Lower leg skin (tissue), 4 donors: ENCODE data around the gene MSH3. TPM values are rescaled to one million over a fixed set of nuclear protein-coding genes. Genes with fewer than 3 reads are reported as not detected.

Source experiments
- DNase-seq, 2 donors: peaks; one replicate each; pipeline ENCODE4 v3.0.0-alpha.2; 2019; ENCODE audit warnings: low spot score in 2 of 2
- H3K4me3 ChIP-seq: fragments of 200-600 bp; sonication (generic); 2 replicates; pipeline ENCODE4 v1.5.1; 2017; ENCODE audit warnings: mild to moderate bottlenecking, low read depth; ENCODE audit not compliant: poor library complexity, severe bottlenecking
- CTCF ChIP-seq, 3 donors: fragments of 450-650 bp; IDR thresholded peaks; one replicate each; pipeline ENCODE4 v1.5.1; 2016; ENCODE audit warnings: antibody characterized with exemption in 3 of 3, mild to moderate bottlenecking in 3 of 3, moderate library complexity in 2 of 3
- POLR2A ChIP-seq, 2 donors: fragments of 450-650 bp; IDR thresholded peaks; one replicate each; pipeline ENCODE4 v1.6.1; 2016 to 2017; ENCODE audit warnings: antibody characterized with exemption in 2 of 2, mild to moderate bottlenecking in 1 of 2, moderate library complexity in 1 of 2
- WGBS, 2 donors: methylation state at CpG; one replicate each; pipeline ENCODE4 v1.1.5; 2018; 5-methylcytosine and 5-hydroxymethylcytosine counted together
- intact Hi-C: fragments of 100-400 bp; cut with DNase I; formaldehyde crosslinking; loops from one replicate; pipeline ENCODE4 v1.15.0; 2023; ENCODE audit warnings: low total_unique reads
- total RNA-seq, 4 donors: library from RNA; depleted of rRNA; stranded (reverse); fragments of >200 nt; gene quantifications; one replicate each; pipeline ENCODE4 v1.1.0, GENCODE V29; 2016

MSH3 gene
- total RNA-seq, 4 donors from 2014 or later = 8.4 to 17.1 (median 11.4) TPM

GRCh38 chr5:80668016-80668969 lies 13.8 kb downstream of the MSH3 start:
- WGBS, 2 donors = 44 to 60% methylated on average over 14 to 16 of the region's 16 CpGs
- H3K4me3 ChIP-seq = no peak overlapping the region
- TF ChIP-seq CTCF (IDR thresholded peaks at IDR 0.05) = no peak
- intact Hi-C loops = no loop called here
- peak in 1 of 2 donors; percentile 31 for DNase-seq

- no peak overlapping the region for H3K4me3 ChIP-seq
- intact Hi-C loops = no loop called here
- 16 to 22% methylated on average over 7 of the region's 7 CpGs for WGBS, 2 donors
- DNase-seq = peak; percentile 63 to 89
- peak in 1 of 3 donors; percentile 50 for TF ChIP-seq CTCF (IDR thresholded peaks at IDR 0.05)
- TF ChIP-seq POLR2A (IDR thresholded peaks at IDR 0.05) = no peak
These were observed 17.8 kb downstream of the MSH3 start for GRCh38 chr5:80672140-80672736.

GRCh38 chr5:80676706-80677105 lies 22.3 kb downstream of the MSH3 start:
- intact Hi-C loops = no loop called here
- no peak for DNase-seq
- no peak overlapping the region for H3K4me3 ChIP-seq
- WGBS, 2 donors = 68 to 69% methylated on average over 6 of the region's 6 CpGs
- TF ChIP-seq POLR2A (IDR thresholded peaks at IDR 0.05) (no peak), CTCF (IDR thresholded peaks at IDR 0.05) (no peak)

- no peak for TF ChIP-seq CTCF (IDR thresholded peaks at IDR 0.05)
- TF ChIP-seq POLR2A (IDR thresholded peaks at IDR 0.05) = no peak
- H3K4me3 ChIP-seq = no peak overlapping the region
- intact Hi-C loops = no loop called here
- no peak for DNase-seq
These were observed 32.3 kb downstream of the MSH3 start for GRCh38 chr5:80686757-80687156.

GRCh38 chr5:80688648-80689420 lies 34.4 kb downstream of the MSH3 start:
- intact Hi-C loops = no loop called here
- no peak overlapping the region for H3K4me3 ChIP-seq
- no peak for DNase-seq
- WGBS, 2 donors = 86 to 87% methylated on average over 4 of the region's 4 CpGs
- no peak for TF ChIP-seq POLR2A (IDR thresholded peaks at IDR 0.05)
- no peak for TF ChIP-seq CTCF (IDR thresholded peaks at IDR 0.05)
